Measurements from ENCODE around the gene RFESD.
"Not testable (repeated sequence)": the region's sequence is repeated elsewhere in the genome, so short reads cannot be mapped to it uniquely, and the experiment has no call there.

The RFESD gene

DNA sequence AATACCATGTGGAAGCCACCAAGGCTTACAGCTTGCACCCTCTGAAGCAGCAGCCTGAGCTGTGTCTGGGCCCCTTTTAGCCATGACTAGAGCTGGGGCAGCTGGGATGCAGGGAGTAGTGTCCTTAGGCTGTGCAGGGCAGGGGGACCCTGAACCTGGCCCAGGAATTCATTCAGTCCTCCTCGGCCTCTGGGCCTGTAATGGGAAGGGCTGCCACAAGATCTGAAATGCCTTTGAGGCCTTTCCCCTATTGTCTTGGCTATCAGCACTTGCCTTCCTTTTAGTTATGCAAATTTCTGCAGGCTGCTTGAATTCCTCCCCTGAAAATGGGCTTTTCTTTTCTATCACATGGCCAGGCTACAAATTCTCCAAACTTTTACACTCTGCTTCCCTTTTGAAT lies 17.6 kb upstream of the RFESD start:
- no peak for DNase-seq (ENCODE audit: low read depth)

- no peak for DNase-seq (ENCODE audit: low read depth)
Measured at GRCh38 chr5:95630394-95630917, 16.1 kb upstream of the RFESD start.

GRCh38 chr5:95631255-95631958 lies 15.2 kb upstream of the RFESD start:
- DNase-seq (ENCODE audit: low read depth), result no peak

- peak; percentile 52 for DNase-seq (ENCODE audit: low read depth)
Measured at GRCh38 chr5:95631991-95632675, 14.4 kb upstream of the RFESD start.

- not testable (repeated sequence) for DNase-seq (ENCODE audit: low read depth)
Measured at GRCh38 chr5:95632942-95633341, 13.6 kb upstream of the RFESD start.

DNA sequence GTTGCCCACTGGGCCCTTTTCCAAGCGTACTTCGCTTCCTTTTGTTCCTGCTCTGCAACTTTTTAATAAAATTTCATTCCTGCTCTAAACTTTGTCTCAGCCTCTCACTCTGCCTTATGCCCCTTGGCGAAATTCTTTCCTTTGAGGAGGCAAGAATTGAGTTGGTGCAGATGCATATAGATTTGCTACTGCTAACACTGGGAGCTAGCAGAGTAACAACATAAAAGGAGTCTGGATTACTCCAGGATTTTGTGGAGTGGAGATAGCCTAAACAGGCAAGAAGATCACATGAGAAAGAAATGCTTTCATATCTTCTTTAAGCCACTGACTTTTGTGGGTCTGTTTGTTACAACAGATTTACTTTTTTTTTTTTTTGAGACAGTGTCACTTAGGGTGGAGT lies 12.9 kb upstream of the RFESD start:
- no peak for DNase-seq (ENCODE audit: low read depth)

DNA sequence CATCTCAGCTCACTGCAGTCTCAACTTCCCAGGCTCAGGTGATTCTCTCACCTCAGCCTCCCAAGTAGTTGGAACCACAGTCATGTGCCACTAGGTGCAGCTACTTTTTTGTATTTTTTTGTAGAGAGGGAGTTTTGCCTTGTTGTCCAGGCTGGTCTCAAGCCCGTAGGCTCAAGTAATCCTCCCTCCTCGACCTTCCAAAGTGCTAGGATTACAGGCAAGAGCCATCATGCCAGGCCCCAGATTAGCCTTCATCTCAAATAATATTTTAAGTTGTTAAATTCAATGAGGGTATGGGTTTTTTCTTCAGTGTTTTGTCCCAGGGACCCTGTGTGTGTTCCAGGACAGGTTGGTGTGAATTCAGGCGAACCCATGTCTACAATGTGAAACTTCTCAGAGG lies 12.5 kb upstream of the RFESD start:
- no peak for DNase-seq (ENCODE audit: low read depth)

- no peak for DNase-seq (ENCODE audit: low read depth)
Measured at GRCh38 chr5:95638632-95639031, 7.9 kb upstream of the RFESD start.

- DNase-seq (ENCODE audit: low read depth), result no peak
Measured at GRCh38 chr5:95641741-95642220, 4.8 kb upstream of the RFESD start.

DNA sequence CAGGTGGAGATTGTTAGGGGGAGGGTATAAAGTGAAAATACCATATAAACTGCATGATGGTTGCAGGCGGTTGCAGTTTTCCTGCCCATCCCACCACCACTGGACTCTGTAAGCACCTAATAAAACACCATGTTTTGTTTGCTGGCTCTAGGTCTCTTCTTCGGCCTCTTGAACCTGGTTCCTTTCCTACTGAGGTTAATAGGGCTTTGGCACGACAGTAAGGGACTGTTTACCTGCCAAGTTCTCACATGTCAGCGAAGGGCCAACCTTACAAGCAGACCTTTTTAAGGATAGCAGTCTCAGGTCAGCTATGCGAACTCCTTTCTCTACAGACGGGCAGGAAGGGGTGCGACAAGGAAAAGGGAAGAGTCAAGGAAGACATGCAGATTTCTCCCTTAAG lies 3.4 kb upstream of the RFESD start:
- DNase-seq (ENCODE audit: low read depth), result no peak

DNA sequence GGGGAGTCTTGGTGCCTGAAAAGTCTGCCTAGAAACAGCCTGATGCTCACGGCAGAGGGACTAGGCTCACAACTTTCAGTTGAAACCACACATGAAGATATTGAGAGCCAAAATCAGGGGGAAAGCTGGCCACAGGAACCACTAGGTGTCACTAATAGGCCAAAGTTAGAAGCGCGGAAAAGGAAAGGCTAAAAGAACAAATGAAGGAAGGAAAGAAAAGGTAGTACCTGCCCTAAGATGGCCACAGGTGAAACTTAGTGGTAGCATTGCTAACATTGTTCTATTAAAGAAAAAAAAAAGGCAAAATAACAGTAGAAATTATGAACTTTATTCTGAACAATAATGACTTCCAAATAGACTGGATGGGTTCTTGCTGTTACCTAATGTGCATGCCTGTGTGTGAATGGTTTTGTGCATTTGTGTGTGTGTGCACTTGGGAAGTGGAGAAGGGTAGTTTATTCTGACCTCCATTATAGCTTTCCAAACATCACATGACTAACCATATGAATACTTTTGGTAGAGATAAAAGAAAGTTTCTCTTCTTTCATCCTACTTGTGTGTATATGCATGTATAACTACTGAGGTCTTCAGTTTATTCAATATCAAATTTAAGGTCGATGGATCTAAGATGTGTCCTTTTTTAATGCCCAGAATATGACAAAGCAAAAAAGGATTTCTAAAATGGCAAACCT lies 2.1 kb upstream of the RFESD start:
- peak; percentile 23 for DNase-seq (ENCODE audit: low read depth)

- DNase-seq (ENCODE audit: low read depth), result not testable (repeated sequence)
Measured at GRCh38 chr5:95646226-95646568, 380 bp upstream of the RFESD start.

DNA sequence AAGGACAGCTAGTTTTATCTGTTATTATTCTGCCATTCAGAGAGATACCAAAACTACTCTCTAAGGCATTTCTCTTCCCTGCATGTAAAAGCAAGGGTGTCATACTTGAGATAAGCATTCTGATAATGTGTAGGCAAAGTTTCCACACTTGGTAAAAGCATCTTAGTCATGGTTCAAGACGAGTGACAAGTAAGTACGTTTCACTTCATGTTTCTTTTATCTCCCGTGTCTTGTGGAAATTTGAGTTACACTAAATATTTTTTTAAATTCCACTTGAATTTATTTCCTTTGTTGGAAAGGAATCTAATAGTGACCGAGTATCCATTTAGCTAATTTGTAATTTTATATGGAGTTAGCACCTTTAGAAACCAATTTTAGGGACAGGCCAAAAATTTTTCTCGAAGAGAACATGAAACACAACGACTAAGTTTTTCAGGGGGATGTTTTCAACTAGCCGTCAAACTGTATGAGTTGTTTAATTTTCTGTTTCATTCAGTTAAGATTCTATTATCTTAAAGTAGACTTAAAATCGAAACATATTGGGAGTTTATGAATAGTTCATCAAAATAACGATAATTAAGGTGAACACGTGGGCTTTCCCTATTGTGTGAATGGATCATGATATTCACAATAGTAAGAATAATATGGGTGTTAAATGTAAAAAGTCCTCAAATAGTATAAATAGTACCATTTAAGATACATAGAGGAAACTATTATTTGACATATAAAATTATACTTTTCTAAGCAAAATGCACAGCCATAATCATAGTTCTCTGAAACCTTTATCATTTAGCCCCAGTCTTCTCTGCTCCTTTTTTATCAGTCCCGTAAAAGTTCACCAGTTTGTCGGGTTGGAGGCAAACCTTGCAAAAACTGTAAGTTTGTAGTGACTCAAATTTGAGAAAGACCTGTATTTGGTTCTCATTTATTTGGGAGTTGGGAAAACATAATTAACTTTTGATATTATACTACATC lies 1.6 kb downstream of the RFESD start:
- no peak for DNase-seq (ENCODE audit: low read depth)

DNA sequence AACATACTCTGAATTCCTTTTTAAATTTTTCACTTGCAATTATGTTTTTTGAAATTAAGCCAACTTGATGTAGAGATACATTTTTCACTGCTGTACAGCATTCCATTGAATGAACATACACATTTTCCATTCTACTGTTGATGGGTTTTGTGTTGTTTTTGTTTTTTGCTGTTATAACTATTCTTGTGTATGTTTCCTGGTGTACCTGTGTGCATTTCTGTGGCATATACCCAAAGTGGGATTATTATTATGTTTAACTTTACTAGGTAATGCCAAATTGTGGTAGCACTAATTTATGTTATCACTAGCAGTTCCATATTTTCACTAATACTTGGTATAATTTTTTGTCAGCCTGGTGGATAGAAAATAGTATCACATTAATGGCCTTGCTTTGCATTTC lies 2.7 kb downstream of the RFESD start:
- DNase-seq (ENCODE audit: low read depth), result no peak

DNA sequence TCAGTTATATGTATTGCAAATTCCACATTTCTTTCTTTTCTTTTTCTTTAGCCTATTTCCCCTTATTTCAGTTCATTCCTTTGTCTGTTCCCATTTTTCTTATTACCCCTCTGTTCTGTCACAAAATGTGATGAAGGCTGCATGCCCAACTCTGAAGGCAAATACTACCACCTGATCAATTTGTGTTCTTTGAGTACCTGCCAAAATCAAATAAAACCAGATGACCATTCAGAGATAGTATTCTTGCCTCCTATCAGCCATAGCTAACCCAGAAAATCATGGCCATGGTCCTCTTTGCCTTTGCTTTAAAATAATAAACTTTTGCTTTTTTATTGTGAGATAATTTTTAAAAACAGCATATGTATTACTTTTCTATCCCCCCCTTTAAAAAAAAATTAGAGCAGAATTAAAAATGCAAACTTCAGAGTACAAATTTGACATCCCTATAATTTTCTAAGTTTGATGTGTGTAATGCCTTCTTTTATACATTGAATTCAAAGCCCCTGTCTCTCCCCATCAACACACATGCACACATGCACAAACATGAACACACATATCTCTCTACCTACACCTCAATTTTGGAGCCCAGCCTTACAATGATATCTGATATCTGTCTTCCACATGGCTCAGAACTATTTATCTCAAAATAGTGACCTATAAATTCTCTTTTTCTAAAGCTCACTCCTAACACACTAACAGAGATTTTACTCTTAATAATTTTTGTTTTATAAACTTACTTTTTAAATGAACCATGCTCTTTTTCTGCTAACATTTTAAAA lies 3.5 kb downstream of the RFESD start:
- no peak for DNase-seq (ENCODE audit: low read depth)

- no peak for DNase-seq (ENCODE audit: low read depth)
Measured at GRCh38 chr5:95652849-95653248, 6.3 kb downstream of the RFESD start.

GRCh38 chr5:95654196-95654595 lies 7.6 kb downstream of the RFESD start:
- DNase-seq (ENCODE audit: low read depth), result no peak

- no peak for DNase-seq (ENCODE audit: low read depth)
Measured at GRCh38 chr5:95655575-95655974, 9.0 kb downstream of the RFESD start.

- DNase-seq (ENCODE audit: low read depth), result no peak
Measured at GRCh38 chr5:95660060-95660459, 13.5 kb downstream of the RFESD start.

GRCh38 chr5:95662946-95663345 lies 16.4 kb downstream of the RFESD start:
- no peak for DNase-seq (ENCODE audit: low read depth)

DNA sequence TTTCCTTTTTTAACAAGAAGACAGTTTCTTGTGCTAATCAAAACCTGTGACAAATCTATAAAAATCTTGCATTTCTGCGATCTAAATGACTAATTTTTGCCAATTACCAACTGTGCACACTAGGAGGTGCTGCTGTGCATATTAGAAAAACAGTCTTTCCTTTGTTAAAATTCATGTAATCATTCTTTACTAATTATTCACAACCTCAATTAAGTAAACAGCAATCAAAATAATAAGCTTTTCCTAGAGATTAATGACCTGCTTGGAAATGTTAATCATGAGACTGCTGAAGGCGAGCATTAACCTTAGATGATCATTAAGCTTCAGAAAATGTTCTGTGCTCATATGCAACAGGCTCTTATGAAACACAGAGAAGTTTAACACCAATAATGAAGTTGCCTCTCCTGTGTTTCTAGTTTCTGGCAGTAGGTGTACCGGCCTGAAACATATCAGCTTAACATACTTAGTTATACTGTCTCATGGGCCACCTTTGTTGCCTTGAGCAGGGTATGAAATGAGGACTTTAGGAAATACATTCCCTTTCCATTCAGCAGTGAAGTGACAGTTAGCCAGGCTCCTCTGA lies 17.7 kb downstream of the RFESD start:
- DNase-seq (ENCODE audit: low read depth), result no peak
